Activated CD8-positive, alpha-beta memory T cell treated with anti-CD3 and anti-CD28 coated beads, Interleukin-2, amount 50 U/mL, for 24 hours (primary cell): Measurements from ENCODE around the gene PLA2G2D.

Experiments
- DNase-seq: peaks from one replicate; pipeline ENCODE4 v3.0.0-alpha.2; 2020; ENCODE audit errors: extremely low read depth

Gene PLA2G2D

GRCh38 chr1:20114021-20114648, 5.2 kb downstream of the PLA2G2D start:
- no peak for DNase-seq

- no peak for DNase-seq
Measured at GRCh38 chr1:20112279-20113000, 6.9 kb downstream of the PLA2G2D start.

- no peak for DNase-seq
Measured at GRCh38 chr1:20111452-20111851, 7.9 kb downstream of the PLA2G2D start.

GRCh38 chr1:20110679-20111078, 8.7 kb downstream of the PLA2G2D start:
- DNase-seq = no peak

GRCh38 chr1:20109223-20109856, 10.0 kb downstream of the PLA2G2D start:
- DNase-seq = no peak

- no peak for DNase-seq
Measured at GRCh38 chr1:20108366-20109123, 10.8 kb downstream of the PLA2G2D start.

GRCh38 chr1:20107796-20108195, 11.5 kb downstream of the PLA2G2D start:
- no peak for DNase-seq

- DNase-seq = no peak
Measured at GRCh38 chr1:20107351-20107750, 12.0 kb downstream of the PLA2G2D start.

- DNase-seq = no peak
Measured at GRCh38 chr1:20105856-20106255, 13.5 kb downstream of the PLA2G2D start.

GRCh38 chr1:20102875-20103274, 16.5 kb downstream of the PLA2G2D start:
- no peak for DNase-seq

- DNase-seq = peak; percentile 5
Measured at GRCh38 chr1:20100632-20101355, 18.5 kb downstream of the PLA2G2D start.

GRCh38 chr1:20099533-20099932, 19.8 kb downstream of the PLA2G2D start:
- no peak for DNase-seq

GRCh38 chr1:20096840-20097447, 22.4 kb downstream of the PLA2G2D start:
- DNase-seq = no peak

GRCh38 chr1:20095564-20096434, 23.5 kb downstream of the PLA2G2D start:
- no peak for DNase-seq

GRCh38 chr1:20093940-20094391, 25.4 kb downstream of the PLA2G2D start:
- DNase-seq = no peak

- DNase-seq = no peak
Measured at GRCh38 chr1:20093303-20093702, 26.0 kb downstream of the PLA2G2D start.

GRCh38 chr1:20090641-20091040, 28.7 kb downstream of the PLA2G2D start:
- no peak for DNase-seq

- no peak for DNase-seq
Measured at GRCh38 chr1:20090119-20090518, 29.2 kb downstream of the PLA2G2D start.

- no peak for DNase-seq
Measured at GRCh38 chr1:20089328-20090077, 29.8 kb downstream of the PLA2G2D start.
